Measurements from ENCODE around the gene CSF3R. TPM values are rescaled to one million over a fixed set of nuclear protein-coding genes. Genes with fewer than 3 reads are reported as not detected.

Gene CSF3R
- total and polyA plus RNA-seq, 9 donors: 1.3 to 5.3 (median 3.1) TPM

- peaks cover 9% of the 10 kb centered on the region for H3K4me1 ChIP-seq (ENCODE audit: control insufficient read depth, insufficient read depth, low read length)
- H3K36me3 ChIP-seq (ENCODE audit: control insufficient read depth, insufficient read depth, low read length): no peaks in the 10 kb centered on the region
- H3K27me3 ChIP-seq (ENCODE audit: control insufficient read depth, insufficient read depth, low read length): no peaks in the 10 kb centered on the region
- WGBS (ENCODE audit: insufficient coverage): 22% methylated on average over 12 of the region's 22 CpGs
- DNase-seq: no peak
- H3K27ac ChIP-seq (ENCODE audit: low read length): no peak overlapping the region
- H3K4me3 ChIP-seq (ENCODE audit: low read length): no peak overlapping the region
- H3K9me3 ChIP-seq (replicated peaks; ENCODE audit: control insufficient read depth, low read depth, low read length): no peaks in the 10 kb centered on the region
These were observed 10.7 kb downstream of the CSF3R start for GRCh38 chr1:36471830-36472641.

GRCh38 chr1:36469163-36469562 is 13.6 kb downstream of the CSF3R start:
- peaks cover 12% of the 10 kb centered on the region for H3K4me1 ChIP-seq (ENCODE audit: control insufficient read depth, insufficient read depth, low read length)
- WGBS (ENCODE audit: insufficient coverage): 34% methylated on average over 2 of the region's 2 CpGs
- no peak overlapping the region for H3K27ac ChIP-seq (ENCODE audit: low read length)
- H3K36me3 ChIP-seq (ENCODE audit: control insufficient read depth, insufficient read depth, low read length): no peaks in the 10 kb centered on the region
- DNase-seq: no peak
- no peaks in the 10 kb centered on the region for H3K27me3 ChIP-seq (ENCODE audit: control insufficient read depth, insufficient read depth, low read length)
- no peak overlapping the region for H3K4me3 ChIP-seq (ENCODE audit: low read length)
- H3K9me3 ChIP-seq (replicated peaks; ENCODE audit: control insufficient read depth, low read depth, low read length): no peaks in the 10 kb centered on the region

- no peaks in the 10 kb centered on the region for H3K9me3 ChIP-seq (replicated peaks; ENCODE audit: control insufficient read depth, low read depth, low read length)
- DNase-seq: no peak
- H3K27me3 ChIP-seq (ENCODE audit: control insufficient read depth, insufficient read depth, low read length): no peaks in the 10 kb centered on the region
- no peaks in the 10 kb centered on the region for H3K36me3 ChIP-seq (ENCODE audit: control insufficient read depth, insufficient read depth, low read length)
- no peak overlapping the region for H3K4me3 ChIP-seq (ENCODE audit: low read length)
- H3K4me1 ChIP-seq (ENCODE audit: control insufficient read depth, insufficient read depth, low read length): peaks cover 17% of the 10 kb centered on the region
- WGBS (ENCODE audit: insufficient coverage): 87% methylated on average over 9 of the region's 10 CpGs
- H3K27ac ChIP-seq (ENCODE audit: low read length): no peak overlapping the region
These were observed 14.8 kb downstream of the CSF3R start for GRCh38 chr1:36467700-36468455.

- DNase-seq: no peak
- no peak overlapping the region for H3K27ac ChIP-seq (ENCODE audit: low read length)
- H3K4me1 ChIP-seq (ENCODE audit: control insufficient read depth, insufficient read depth, low read length): peaks cover 13% of the 10 kb centered on the region
- 82% methylated on average over 2 of the region's 4 CpGs for WGBS (ENCODE audit: insufficient coverage)
- H3K27me3 ChIP-seq (ENCODE audit: control insufficient read depth, insufficient read depth, low read length): no peaks in the 10 kb centered on the region
- peaks cover 6% of the 10 kb centered on the region for H3K36me3 ChIP-seq (ENCODE audit: control insufficient read depth, insufficient read depth, low read length)
- no peaks in the 10 kb centered on the region for H3K9me3 ChIP-seq (replicated peaks; ENCODE audit: control insufficient read depth, low read depth, low read length)
- H3K4me3 ChIP-seq (ENCODE audit: low read length): no peak overlapping the region
These were observed 15.7 kb downstream of the CSF3R start for GRCh38 chr1:36467027-36467410.

- DNase-seq: no peak
- H3K36me3 ChIP-seq (ENCODE audit: control insufficient read depth, insufficient read depth, low read length): peaks cover 9% of the 10 kb centered on the region
- H3K27ac ChIP-seq (ENCODE audit: low read length): no peak overlapping the region
- no peak overlapping the region for H3K4me3 ChIP-seq (ENCODE audit: low read length)
- WGBS (ENCODE audit: insufficient coverage): 84% methylated on average over 11 of the region's 12 CpGs
- H3K4me1 ChIP-seq (ENCODE audit: control insufficient read depth, insufficient read depth, low read length): peaks cover 8% of the 10 kb centered on the region
- H3K27me3 ChIP-seq (ENCODE audit: control insufficient read depth, insufficient read depth, low read length): no peaks in the 10 kb centered on the region
- H3K9me3 ChIP-seq (replicated peaks; ENCODE audit: control insufficient read depth, low read depth, low read length): no peaks in the 10 kb centered on the region
These were observed 16.2 kb downstream of the CSF3R start for GRCh38 chr1:36466370-36467026.

- peaks cover 7% of the 10 kb centered on the region for H3K4me1 ChIP-seq (ENCODE audit: control insufficient read depth, insufficient read depth, low read length)
- H3K27ac ChIP-seq (ENCODE audit: low read length): no peak overlapping the region
- WGBS (ENCODE audit: insufficient coverage): 0% methylated on average over 1 of the region's 4 CpGs
- no peak for DNase-seq
- peaks cover 16% of the 10 kb centered on the region for H3K36me3 ChIP-seq (ENCODE audit: control insufficient read depth, insufficient read depth, low read length)
- H3K27me3 ChIP-seq (ENCODE audit: control insufficient read depth, insufficient read depth, low read length): no peaks in the 10 kb centered on the region
- no peaks in the 10 kb centered on the region for H3K9me3 ChIP-seq (replicated peaks; ENCODE audit: control insufficient read depth, low read depth, low read length)
- H3K4me3 ChIP-seq (ENCODE audit: low read length): no peak overlapping the region
These were observed 16.9 kb downstream of the CSF3R start for GRCh38 chr1:36465731-36466369.

GRCh38 chr1:36464605-36465393 is 17.9 kb downstream of the CSF3R start:
- H3K4me3 ChIP-seq (ENCODE audit: low read length): peak overlapping the region; percentile 95
- no peaks in the 10 kb centered on the region for H3K27me3 ChIP-seq (ENCODE audit: control insufficient read depth, insufficient read depth, low read length)
- peaks cover 26% of the 10 kb centered on the region for H3K36me3 ChIP-seq (ENCODE audit: control insufficient read depth, insufficient read depth, low read length)
- 0% methylated on average over 3 of the region's 13 CpGs for WGBS (ENCODE audit: insufficient coverage)
- DNase-seq: no peak
- peak overlapping the region; percentile 91 for H3K27ac ChIP-seq (ENCODE audit: low read length)
- H3K4me1 ChIP-seq (ENCODE audit: control insufficient read depth, insufficient read depth, low read length): peaks cover 7% of the 10 kb centered on the region
- H3K9me3 ChIP-seq (replicated peaks; ENCODE audit: control insufficient read depth, low read depth, low read length): no peaks in the 10 kb centered on the region

- Histone ChIP-seq H3K9me3 (replicated peaks; ENCODE audit: control insufficient read depth, low read depth, low read length) (no peaks in the 10 kb centered on the region), H3K36me3 (ENCODE audit: control insufficient read depth, insufficient read depth, low read length) (peaks cover 34% of the 10 kb centered on the region), H3K4me1 (ENCODE audit: control insufficient read depth, insufficient read depth, low read length) (peaks cover 7% of the 10 kb centered on the region), H3K27ac (ENCODE audit: low read length) (peak within 1 kb of the TSS; percentile 91), H3K4me3 (ENCODE audit: low read length) (peak within 1 kb of the TSS; percentile 95), H3K27me3 (ENCODE audit: control insufficient read depth, insufficient read depth, low read length) (no peaks in the 10 kb centered on the region)
- peak; percentile 98 for DNase-seq
- WGBS (ENCODE audit: insufficient coverage): under 1% methylated on average over 64 of the region's 65 CpGs
These were observed 18.7 kb downstream of the CSF3R start, which contains the start of gene MRPS15 for GRCh38 chr1:36463803-36464604. Gene MRPS15 (minus strand): TSS chr1:36464384. CDS start chr1:36464275, 109 bp downstream.

- no peaks in the 10 kb centered on the region for H3K27me3 ChIP-seq (ENCODE audit: control insufficient read depth, insufficient read depth, low read length)
- H3K27ac ChIP-seq (ENCODE audit: low read length): peak overlapping the region; percentile 62
- 8% methylated on average over 2 of the region's 6 CpGs for WGBS (ENCODE audit: insufficient coverage)
- H3K36me3 ChIP-seq (ENCODE audit: control insufficient read depth, insufficient read depth, low read length): peaks cover 38% of the 10 kb centered on the region
- DNase-seq: no peak
- H3K4me3 ChIP-seq (ENCODE audit: low read length): peak overlapping the region; percentile 95
- H3K9me3 ChIP-seq (replicated peaks; ENCODE audit: control insufficient read depth, low read depth, low read length): no peaks in the 10 kb centered on the region
- H3K4me1 ChIP-seq (ENCODE audit: control insufficient read depth, insufficient read depth, low read length): peaks cover 7% of the 10 kb centered on the region
These were observed 19.3 kb downstream of the CSF3R start for GRCh38 chr1:36463463-36463802.
